ENCODE results near the gene AMD1. TPM values are rescaled to one million over a fixed set of nuclear protein-coding genes. Genes with fewer than 3 reads are reported as not detected.
A peak's percentile ranks its signal among the peaks of the same experiment; 100 is the strongest.

AMD1 gene
- total and polyA plus RNA-seq, 9 of the 15 experiments (the other 6 are each of a cell fraction or from before 2014, with no cell fraction given): 60.0 to 151 (median 85.6) TPM

- H3K79me2 ChIP-seq (ENCODE audit: control insufficient read depth, insufficient read depth, low read length): no peaks in the 10 kb centered on the region
- peak overlapping the region; percentile 19; the same call in 2 of the 3 replicates for H3K27ac ChIP-seq (ENCODE audit: extremely low read depth, low read depth, low read length)
- CTCF ChIA-PET (ENCODE audit: low intra/inter-chr PET ratio): no interaction called here
- in situ Hi-C loops (cut with MboI) (no loop called here), intact Hi-C loops (cut with micrococcal nuclease) (no loop called here)
- H3K4me1 ChIP-seq (replicated peaks in 1 of 2; ENCODE audit: control insufficient read depth in 2 of 2, insufficient read depth in 2 of 2, low read length in 2 of 2): peaks cover 4 to 13% of the 10 kb centered on the region in 2 experiments; a peak in 4 of 5 replicates
- H2AFZ ChIP-seq (ENCODE audit: low read depth, low read length): peak overlapping the region; percentile 77
- no peaks in the 10 kb centered on the region for H3K36me3 ChIP-seq (ENCODE audit: control insufficient read depth, insufficient read depth, low read length)
- no TSS peak for BruUV-seq (replicated peaks)
- H3K9ac ChIP-seq (ENCODE audit: insufficient read depth in 1 of 2, low read depth in 2 of 2, low read length in 2 of 2): no peak overlapping the region
- no peaks in the 10 kb centered on the region for H4K20me1 ChIP-seq (replicated peaks; ENCODE audit: control insufficient read depth, insufficient read depth, low read length)
- no peak overlapping the region for H3K4me3 ChIP-seq
- H3K9me3 ChIP-seq (replicated peaks; ENCODE audit: control insufficient read depth, insufficient read depth, low read depth, low read length): no peaks in the 10 kb centered on the region; the same call in 1 of the 2 replicates
- FAIRE-seq: no peak
- ATAC-seq: peak; percentile 60
- WGBS (ENCODE audit: insufficient coverage, low coverage, missing lambda C conversion rate): 21% methylated on average over 8 of the region's 8 CpGs
- POLR2A ChIA-PET: interaction anchor here (1.2 to 1.8 kb wide), 3 partner anchors 9 to 61 kb away, joined by 3 to 6 read pairs (median 5); partner anchors contain the start of gene GTF3C6
- DNase-seq (ENCODE audit: extremely low read depth in 1 of 4, low spot score in 3 of 4): peak in 2 of 4 experiments; percentile 35 to 41
- H3K9me1 ChIP-seq (ENCODE audit: control insufficient read depth, insufficient read depth, low read length): no peaks in the 10 kb centered on the region
- H3K4me2 ChIP-seq (ENCODE audit: insufficient read depth, low read length): no peak overlapping the region; the same call in 1 of the 2 replicates
- H3K27me3 ChIP-seq (ENCODE audit: control insufficient read depth in 2 of 2, insufficient read depth in 2 of 2, low read length in 2 of 2): no peaks in the 10 kb centered on the region
- TF ChIP-seq CBFA2T3 (IDR thresholded peaks at IDR 0.05): peak; percentile 71
- 0 out of 2 replicates have a peak, but pooled peaks have one; percentile 39 for TF ChIP-seq SMARCA4 (IDR thresholded peaks at IDR 0.05)
- TF ChIP-seq DPF2 (IDR thresholded peaks at IDR 0.05): peak; percentile 68; the same call in 1 of the 2 replicates
- TF ChIP-seq MEIS2 (IDR thresholded peaks at IDR 0.05; ENCODE audit: partially characterized antibody): peak; percentile 73
- peak; percentile 59; the same call in 1 of the 2 replicates for TF ChIP-seq PKNOX1 (IDR thresholded peaks at IDR 0.05)
- TF ChIP-seq NCOR1 (IDR thresholded peaks at IDR 0.05): peak; percentile 31; the same call in 1 of the 2 replicates
- peak; percentile 77 for TF ChIP-seq TCF3 (CRISPR knock-in tag; IDR thresholded peaks at IDR 0.05)
- peak; percentile 54; the same call in 1 of the 2 replicates for TF ChIP-seq EP300 (IDR thresholded peaks at IDR 0.05; ENCODE audit: low read length)
- peak; percentile 66 for TF ChIP-seq ARID1B (IDR thresholded peaks at IDR 0.05)
- no peak for TF ChIP-seq PBX2 (CRISPR knock-in tag; IDR thresholded peaks at IDR 0.05; ENCODE audit: low read depth)
- peak; percentile 54; the same call in 1 of the 2 replicates for TF ChIP-seq PBX2 (tag; conservative IDR thresholded peaks at IDR 0.05; ENCODE audit: low read depth)
These were observed 65.0 kb downstream of the AMD1 start for GRCh38 chr6:110939429-110940200.
